ENCODE results near the gene MADD.

MADD gene

GRCh38 chr11:47272706-47273105, 2.8 kb downstream of the MADD start:
- in situ Hi-C loops (cut with MboI; ENCODE audit: low sequenced_read_pairs) = no loop called here

- in situ Hi-C loops (cut with MboI; ENCODE audit: low sequenced_read_pairs) = loop anchor here (25.0 kb wide), 1 partner anchor 488 kb away; the partner anchor contains the start of gene FNBP4
Measured at GRCh38 chr11:47274495-47275235, 4.7 kb downstream of the MADD start.

GRCh38 chr11:47276923-47277322, 7.0 kb downstream of the MADD start:
- in situ Hi-C loops (cut with MboI; ENCODE audit: low sequenced_read_pairs) = loop anchor here (25.0 kb wide), 1 partner anchor 485 kb away; the partner anchor contains the start of gene FNBP4

- in situ Hi-C loops (cut with MboI; ENCODE audit: low sequenced_read_pairs) = loop anchor here (25.0 kb wide), 1 partner anchor 484 kb away; the partner anchor contains the start of gene FNBP4
Measured at GRCh38 chr11:47278058-47278457, 8.1 kb downstream of the MADD start.

- in situ Hi-C loops (cut with MboI; ENCODE audit: low sequenced_read_pairs) = loop anchor here (25.0 kb wide), 1 partner anchor 484 kb away; the partner anchor contains the start of gene FNBP4
Measured at GRCh38 chr11:47278769-47279168, 8.8 kb downstream of the MADD start.

- in situ Hi-C loops (cut with MboI; ENCODE audit: low sequenced_read_pairs) = loop anchor here (25.0 kb wide), 1 partner anchor 482 kb away; the partner anchor contains the start of gene FNBP4
Measured at GRCh38 chr11:47280099-47280498, 10.2 kb downstream of the MADD start.

GRCh38 chr11:47280860-47281259, 10.9 kb downstream of the MADD start:
- in situ Hi-C loops (cut with MboI; ENCODE audit: low sequenced_read_pairs) = loop anchor here (25.0 kb wide), 1 partner anchor 481 kb away; the partner anchor contains the start of gene FNBP4

GRCh38 chr11:47282462-47282861, 12.5 kb downstream of the MADD start:
- in situ Hi-C loops (cut with MboI; ENCODE audit: low sequenced_read_pairs) = loop anchor here (25.0 kb wide), 1 partner anchor 480 kb away; the partner anchor contains the start of gene FNBP4

- in situ Hi-C loops (cut with MboI; ENCODE audit: low sequenced_read_pairs) = loop anchor here (25.0 kb wide), 1 partner anchor 478 kb away; the partner anchor contains the start of gene FNBP4
Measured at GRCh38 chr11:47284151-47284550, 14.2 kb downstream of the MADD start.

GRCh38 chr11:47285969-47286770, 16.2 kb downstream of the MADD start:
- in situ Hi-C loops (cut with MboI; ENCODE audit: low sequenced_read_pairs) = loop anchor here (25.0 kb wide), 1 partner anchor 476 kb away; the partner anchor contains the start of gene FNBP4

GRCh38 chr11:47288066-47288465, 18.1 kb downstream of the MADD start:
- in situ Hi-C loops (cut with MboI; ENCODE audit: low sequenced_read_pairs) = loop anchor here (25.0 kb wide), 1 partner anchor 474 kb away; the partner anchor contains the start of gene FNBP4

GRCh38 chr11:47289856-47290255, 19.9 kb downstream of the MADD start:
- in situ Hi-C loops (cut with MboI; ENCODE audit: low sequenced_read_pairs) = loop anchor here (25.0 kb wide), 1 partner anchor 472 kb away; the partner anchor contains the start of gene FNBP4

- in situ Hi-C loops (cut with MboI; ENCODE audit: low sequenced_read_pairs) = loop anchor here (25.0 kb wide), 1 partner anchor 467 kb away; the partner anchor contains the start of gene FNBP4
Measured at GRCh38 chr11:47295385-47295784, 25.5 kb downstream of the MADD start.

- in situ Hi-C loops (cut with MboI; ENCODE audit: low sequenced_read_pairs) = loop anchor here (25.0 kb wide), 1 partner anchor 466 kb away; the partner anchor contains the start of gene FNBP4
Measured at GRCh38 chr11:47296045-47296444, 26.1 kb downstream of the MADD start.

- in situ Hi-C loops (cut with MboI; ENCODE audit: low sequenced_read_pairs) = loop anchor here (25.0 kb wide), 1 partner anchor 463 kb away; the partner anchor contains the start of gene FNBP4
Measured at GRCh38 chr11:47299078-47299477, 29.1 kb downstream of the MADD start.

GRCh38 chr11:47302853-47303252, 32.9 kb downstream of the MADD start:
- in situ Hi-C loops (cut with MboI; ENCODE audit: low sequenced_read_pairs) = no loop called here

GRCh38 chr11:47305734-47306483, 36.0 kb downstream of the MADD start:
- in situ Hi-C loops (cut with MboI; ENCODE audit: low sequenced_read_pairs) = no loop called here

- in situ Hi-C loops (cut with MboI; ENCODE audit: low sequenced_read_pairs) = no loop called here
Measured at GRCh38 chr11:47306484-47306844, 36.5 kb downstream of the MADD start.

GRCh38 chr11:47308050-47308823, 38.3 kb downstream of the MADD start:
- in situ Hi-C loops (cut with MboI; ENCODE audit: low sequenced_read_pairs) = no loop called here

All from HL-60/S4 treated with retinoic acid at 250 ng/mL for 4 days and 3 days (cell line).